ENCODE measurements around the gene ARHGEF11. TPM values are rescaled to one million over a fixed set of nuclear protein-coding genes. Genes with fewer than 3 reads are reported as not detected.

Gene ARHGEF11
- total and polyA plus RNA-seq, 9 of the 15 experiments (the other 6 are each of a cell fraction or from before 2014, with no cell fraction given) = 0.14 to 15.5 (median 9.0) TPM

DNA sequence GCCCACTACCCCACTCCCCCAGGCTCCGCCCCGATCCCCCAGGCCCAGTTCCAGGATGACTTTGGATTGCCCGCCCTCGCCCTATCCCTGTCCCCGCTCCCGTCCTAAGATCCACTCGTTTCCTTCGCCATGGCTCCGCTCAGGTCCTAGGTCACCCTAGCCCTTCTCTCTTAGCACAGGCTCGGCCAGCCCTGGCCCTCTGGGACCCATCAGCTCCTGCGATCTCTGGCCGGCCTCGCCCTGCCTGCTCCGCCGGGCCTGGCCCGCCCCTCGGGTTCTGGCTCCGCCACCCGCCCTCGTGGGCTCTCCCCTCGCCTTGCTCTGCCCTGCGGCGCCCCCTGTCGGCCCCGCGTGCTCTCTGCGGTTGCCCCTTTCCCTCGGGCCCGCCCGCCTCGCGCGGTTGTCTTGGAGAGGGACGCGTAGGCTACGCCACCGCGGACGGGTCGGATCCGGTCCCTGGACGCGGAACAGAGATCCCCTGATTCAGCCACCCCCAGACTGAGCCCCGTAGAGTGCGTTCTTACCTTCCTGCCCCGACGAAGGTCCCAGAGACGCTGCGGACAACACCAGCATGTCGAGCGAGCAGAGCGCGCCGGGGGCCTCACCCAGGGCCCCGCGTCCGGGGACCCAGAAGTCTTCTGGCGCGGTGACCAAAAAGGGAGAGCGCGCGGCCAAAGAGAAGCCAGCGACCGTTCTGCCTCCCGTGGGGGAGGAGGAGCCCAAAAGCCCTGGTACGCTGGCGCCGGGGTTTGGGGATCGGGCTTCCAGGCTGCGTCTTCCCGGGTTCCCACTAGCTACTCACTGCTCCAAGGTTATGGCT, 125.1 kb downstream of the ARHGEF11 start, which contains the start of gene LRRC71 (continued):
- TF ChIP-seq GMEB1 (CRISPR knock-in tag; IDR thresholded peaks at IDR 0.05) (no peak), HDAC8 (tag; IDR thresholded peaks at IDR 0.05) (no peak), NR2C1 (IDR thresholded peaks at IDR 0.05) (no peak), NR2C1 (tag; IDR thresholded peaks at IDR 0.05) (no peak), CEBPG (CRISPR knock-in tag; IDR thresholded peaks at IDR 0.05) (no peak), CEBPG (tag; conservative IDR thresholded peaks at IDR 0.05 in 1 of 2, IDR thresholded peaks at IDR 0.05 in 1 of 2) (no peak), NFIC (IDR thresholded peaks at IDR 0.05) (peak; percentile 57), HDAC6 (IDR thresholded peaks at IDR 0.05; ENCODE audit: low read depth, low read length) (no peak), NFATC3 (IDR thresholded peaks at IDR 0.05) (no peak), ZNF586 (CRISPR knock-in tag; conservative IDR thresholded peaks at IDR 0.05) (no peak), MAFF (IDR thresholded peaks at IDR 0.05; ENCODE audit: low read length) (no peak), SNAPC5 (CRISPR knock-in tag; IDR thresholded peaks at IDR 0.05) (no peak), POLR2G (IDR thresholded peaks at IDR 0.05; ENCODE audit: low read depth, low read length) (peak; percentile 70), E4F1 (CRISPR knock-in tag; IDR thresholded peaks at IDR 0.05; ENCODE audit: borderline replicate concordance) (no peak), PHF8 (IDR thresholded peaks at IDR 0.05; ENCODE audit: borderline replicate concordance, low read length) (no peak), ZNF41 (CRISPR knock-in tag; conservative IDR thresholded peaks at IDR 0.05) (no peak)
- TF ChIP-seq, protein P1, sequence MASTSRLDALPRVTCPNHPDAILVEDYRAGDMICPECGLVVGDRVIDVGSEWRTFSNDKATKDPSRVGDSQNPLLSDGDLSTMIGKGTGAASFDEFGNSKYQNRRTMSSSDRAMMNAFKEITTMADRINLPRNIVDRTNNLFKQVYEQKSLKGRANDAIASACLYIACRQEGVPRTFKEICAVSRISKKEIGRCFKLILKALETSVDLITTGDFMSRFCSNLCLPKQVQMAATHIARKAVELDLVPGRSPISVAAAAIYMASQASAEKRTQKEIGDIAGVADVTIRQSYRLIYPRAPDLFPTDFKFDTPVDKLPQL (IDR thresholded peaks at IDR 0.05; ENCODE audit: extremely low read depth, insufficient read length) = no peak
- TF ChIP-seq, protein P2, sequence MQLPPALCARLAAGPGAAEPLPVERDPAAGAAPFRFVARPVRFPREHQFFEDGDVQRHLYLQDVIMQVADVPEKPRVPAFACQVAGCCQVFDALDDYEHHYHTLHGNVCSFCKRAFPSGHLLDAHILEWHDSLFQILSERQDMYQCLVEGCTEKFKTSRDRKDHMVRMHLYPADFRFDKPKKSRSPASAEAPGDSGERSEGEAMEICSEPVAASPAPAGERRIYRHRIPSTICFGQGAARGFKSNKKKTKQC (CRISPR knock-in tag; IDR thresholded peaks at IDR 0.05) = no peak; the same call in 1 of the 2 replicates
- TF ChIP-seq, protein P3, sequence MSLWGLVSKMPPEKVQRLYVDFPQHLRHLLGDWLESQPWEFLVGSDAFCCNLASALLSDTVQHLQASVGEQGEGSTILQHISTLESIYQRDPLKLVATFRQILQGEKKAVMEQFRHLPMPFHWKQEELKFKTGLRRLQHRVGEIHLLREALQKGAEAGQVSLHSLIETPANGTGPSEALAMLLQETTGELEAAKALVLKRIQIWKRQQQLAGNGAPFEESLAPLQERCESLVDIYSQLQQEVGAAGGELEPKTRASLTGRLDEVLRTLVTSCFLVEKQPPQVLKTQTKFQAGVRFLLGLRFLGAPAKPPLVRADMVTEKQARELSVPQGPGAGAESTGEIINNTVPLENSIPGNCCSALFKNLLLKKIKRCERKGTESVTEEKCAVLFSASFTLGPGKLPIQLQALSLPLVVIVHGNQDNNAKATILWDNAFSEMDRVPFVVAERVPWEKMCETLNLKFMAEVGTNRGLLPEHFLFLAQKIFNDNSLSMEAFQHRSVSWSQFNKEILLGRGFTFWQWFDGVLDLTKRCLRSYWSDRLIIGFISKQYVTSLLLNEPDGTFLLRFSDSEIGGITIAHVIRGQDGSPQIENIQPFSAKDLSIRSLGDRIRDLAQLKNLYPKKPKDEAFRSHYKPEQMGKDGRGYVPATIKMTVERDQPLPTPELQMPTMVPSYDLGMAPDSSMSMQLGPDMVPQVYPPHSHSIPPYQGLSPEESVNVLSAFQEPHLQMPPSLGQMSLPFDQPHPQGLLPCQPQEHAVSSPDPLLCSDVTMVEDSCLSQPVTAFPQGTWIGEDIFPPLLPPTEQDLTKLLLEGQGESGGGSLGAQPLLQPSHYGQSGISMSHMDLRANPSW (CRISPR knock-in tag; IDR thresholded peaks at IDR 0.05) = no peak

Data from K562 (cell line).